NCI-H82 treated with DMSO at 0.1 percent for 48 hours (cell line): Measurements from ENCODE around the gene ARID1B.
A peak's percentile ranks its signal among the peaks of the same experiment; 100 is the strongest.

Source experiments
- DNase-seq: peaks from one replicate; lab custom pipeline; 2025; ENCODE audit not compliant: unreplicated experiment; lab: John Stamatoyannopoulos, UW

ARID1B gene

GRCh38 chr6:156822747-156823206, 45.6 kb downstream of the ARID1B start:
- no peak for DNase-seq

GRCh38 chr6:156824142-156824541, 47.0 kb downstream of the ARID1B start:
- DNase-seq: no peak

- no peak for DNase-seq
Measured at GRCh38 chr6:156825475-156825874, 48.3 kb downstream of the ARID1B start.

DNA sequence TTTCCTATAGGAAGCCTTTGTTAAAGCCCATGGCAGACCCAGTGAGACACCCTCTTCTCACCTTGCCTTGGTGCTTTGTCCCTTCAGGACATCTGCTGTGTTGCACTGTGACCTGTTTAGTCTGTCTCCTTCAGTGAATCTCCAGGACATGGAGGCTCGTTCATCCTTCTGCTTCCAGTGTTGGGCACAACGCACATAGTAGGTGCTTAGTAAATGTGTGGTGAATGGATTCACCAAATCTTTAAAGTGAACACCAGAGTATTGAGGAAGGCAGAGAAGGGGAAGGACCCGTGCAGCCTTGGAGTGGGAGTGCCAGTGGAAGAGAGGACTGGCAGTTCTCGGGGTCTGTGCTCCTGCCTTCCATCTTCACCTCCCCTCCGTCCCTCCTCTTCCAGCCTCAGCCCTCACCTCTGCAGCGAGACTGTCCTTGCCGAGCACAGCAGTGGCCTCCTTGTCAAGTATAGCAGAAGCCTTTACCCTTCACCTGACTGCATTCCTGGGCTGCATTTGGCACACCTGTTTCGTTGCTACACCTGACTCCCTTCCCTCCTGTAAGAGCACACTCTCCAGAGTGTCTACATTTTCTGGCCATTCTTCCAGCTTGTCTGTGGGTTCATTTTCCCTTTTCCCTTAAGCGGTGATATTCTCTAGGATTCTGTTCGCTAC, 49.2 kb downstream of the ARID1B start:
- no peak for DNase-seq

GRCh38 chr6:156827382-156827781, 50.2 kb downstream of the ARID1B start:
- DNase-seq: no peak

GRCh38 chr6:156828280-156828703, 51.1 kb downstream of the ARID1B start:
- peak; percentile 51 for DNase-seq

DNA sequence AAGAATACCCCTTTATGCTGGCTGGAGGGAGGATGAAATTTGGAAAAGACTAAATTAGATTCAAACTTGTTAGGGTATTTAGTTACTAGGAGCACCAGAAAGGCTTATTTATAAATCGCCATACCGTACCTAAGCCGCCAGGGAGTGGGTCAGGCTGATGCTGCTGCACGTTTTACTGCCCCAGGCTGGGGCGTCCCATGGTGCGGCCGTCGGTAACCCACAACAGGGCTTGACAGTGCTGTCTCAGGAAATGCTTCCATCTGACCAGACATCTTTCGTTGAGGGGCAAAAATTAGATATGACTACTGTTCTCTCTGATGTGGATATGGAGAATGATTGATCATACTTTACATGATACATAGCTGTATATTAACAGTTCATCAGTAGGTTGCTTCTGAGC, 52.9 kb downstream of the ARID1B start:
- no peak for DNase-seq

DNA sequence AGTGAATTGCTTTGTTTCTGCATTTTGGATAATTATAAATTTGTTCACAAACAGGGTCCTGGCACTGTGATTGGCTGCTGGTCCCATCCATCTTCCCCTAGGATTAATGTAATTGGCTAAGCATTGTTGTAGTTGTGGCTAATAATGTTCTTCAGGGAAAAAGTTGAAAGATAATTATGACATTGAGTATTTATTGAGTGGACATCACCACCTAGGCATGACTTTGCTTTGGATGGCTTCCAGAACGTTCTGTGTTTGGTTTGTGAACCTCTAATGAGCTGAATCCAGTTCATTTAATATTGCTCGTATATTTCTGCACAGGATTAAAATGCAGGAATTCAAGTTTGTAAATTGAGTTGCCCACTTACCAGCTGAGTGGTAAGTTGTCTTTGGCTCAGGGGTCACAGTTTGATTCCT, 55.1 kb downstream of the ARID1B start:
- DNase-seq: no peak

DNA sequence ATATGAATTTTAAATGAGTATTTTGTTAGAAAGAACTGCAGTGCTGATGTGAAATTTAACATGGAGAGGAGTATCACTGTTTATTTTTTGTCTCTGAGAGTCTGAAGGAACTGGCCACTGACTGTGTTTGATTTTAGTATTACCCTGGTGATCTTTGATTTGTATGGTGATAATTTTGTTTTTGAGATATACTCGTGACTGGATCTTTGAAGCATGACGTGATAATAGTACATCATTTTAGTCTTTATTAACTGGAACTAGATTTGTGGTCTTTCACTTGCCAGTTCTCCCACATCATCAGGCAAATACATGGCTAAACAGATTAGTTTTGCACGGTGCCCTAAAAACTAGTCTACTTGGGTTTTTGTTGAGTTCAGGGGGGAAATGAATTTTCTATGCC, 55.5 kb downstream of the ARID1B start:
- DNase-seq: no peak

DNA sequence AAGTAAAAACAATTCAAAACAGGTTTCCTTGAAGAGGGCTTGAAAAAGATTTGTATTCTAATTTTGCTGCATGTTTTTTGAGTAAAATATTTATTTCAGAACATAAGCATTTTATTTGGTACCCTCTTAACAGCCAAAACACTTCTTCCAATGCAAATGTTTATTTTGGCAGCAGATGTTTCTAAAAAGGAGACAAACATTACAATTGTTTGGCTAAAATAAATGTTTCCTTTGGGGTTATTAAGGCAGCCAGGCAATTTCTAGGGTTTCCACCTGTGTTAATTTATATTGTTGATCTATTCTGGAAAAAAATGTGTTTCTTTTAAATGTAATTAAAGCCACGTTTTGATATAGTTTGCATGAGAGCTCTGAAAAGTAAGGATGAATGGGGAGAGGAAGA, 56.6 kb downstream of the ARID1B start:
- DNase-seq: no peak

GRCh38 chr6:156839129-156839528, 62.0 kb downstream of the ARID1B start:
- DNase-seq: no peak

DNA sequence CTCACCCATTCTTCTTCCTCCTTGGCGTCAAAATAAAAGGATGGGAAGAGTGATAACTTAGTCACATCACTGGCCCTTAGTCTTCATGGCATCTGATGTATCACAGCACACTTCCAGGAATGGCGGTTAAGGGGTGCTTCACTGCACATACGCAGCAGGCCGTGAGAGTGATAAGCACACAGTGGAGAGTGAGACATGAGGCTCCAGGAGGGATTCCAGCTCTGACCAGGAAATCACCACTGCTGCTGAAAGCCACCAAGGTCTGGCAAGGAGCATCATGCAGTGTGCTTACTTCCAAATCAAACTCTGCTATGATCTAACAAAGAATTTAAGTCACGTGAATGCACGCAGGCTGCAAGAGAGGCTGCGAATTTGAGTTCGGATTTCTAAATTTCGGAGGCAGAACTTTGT, 62.4 kb downstream of the ARID1B start:
- no peak for DNase-seq

DNA sequence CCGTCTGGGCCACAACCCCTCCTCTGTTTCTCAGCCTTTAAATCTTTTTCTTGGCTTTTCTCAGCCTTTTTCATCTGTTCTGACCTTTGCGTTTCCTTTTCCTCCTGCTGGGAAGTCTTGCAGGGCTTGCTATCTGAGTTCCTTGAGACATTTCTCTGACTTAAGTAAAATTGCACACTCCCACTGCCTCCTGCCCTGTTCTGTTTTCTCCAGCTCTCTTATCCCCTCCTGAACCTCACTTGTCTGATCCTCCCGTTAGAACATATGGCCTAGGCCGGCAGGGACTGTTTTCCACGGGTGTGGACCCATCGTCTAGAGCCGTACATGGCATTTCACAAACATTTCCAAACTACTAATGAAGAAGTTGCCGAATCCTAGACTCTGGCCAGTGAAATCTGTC, 63.0 kb downstream of the ARID1B start:
- no peak for DNase-seq

DNA sequence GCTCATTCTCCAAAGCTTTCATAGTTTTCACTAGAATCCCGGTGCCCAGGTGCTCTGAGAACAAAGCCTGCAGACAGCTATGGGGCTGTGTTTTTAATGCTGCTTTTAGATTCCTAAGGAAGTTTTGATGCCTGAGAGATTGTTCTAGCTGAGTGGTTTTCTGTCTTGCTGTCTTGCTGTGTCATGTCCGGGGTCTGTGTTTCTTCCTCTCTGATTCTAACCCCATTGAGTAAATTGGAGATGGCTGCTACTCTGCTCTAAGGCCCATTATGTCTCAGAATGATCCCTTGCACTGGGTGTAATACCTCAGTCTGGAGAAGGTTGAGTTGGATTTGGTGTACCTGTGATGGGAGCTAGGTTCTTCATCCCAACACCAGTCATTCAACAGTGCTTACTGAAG, 63.4 kb downstream of the ARID1B start:
- no peak for DNase-seq

DNA sequence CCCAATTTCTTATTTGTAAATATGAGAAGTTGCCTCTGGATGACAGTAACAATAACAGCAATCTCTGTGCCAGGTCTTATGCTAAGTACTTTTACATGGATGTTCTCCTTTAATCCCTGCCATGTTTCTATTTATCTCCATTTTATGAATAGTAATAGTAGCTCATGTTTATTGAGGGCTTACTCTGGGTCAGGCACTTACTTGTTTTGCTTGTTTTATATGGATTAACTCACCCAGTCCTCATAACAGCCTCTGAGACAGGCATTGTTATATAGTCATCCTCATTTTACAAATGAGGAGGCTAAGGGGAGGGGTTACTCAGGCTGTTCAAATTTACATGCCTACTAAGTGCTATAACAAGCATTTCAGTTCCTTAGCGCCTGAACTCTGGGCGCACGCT, 64.3 kb downstream of the ARID1B start:
- DNase-seq: no peak

DNA sequence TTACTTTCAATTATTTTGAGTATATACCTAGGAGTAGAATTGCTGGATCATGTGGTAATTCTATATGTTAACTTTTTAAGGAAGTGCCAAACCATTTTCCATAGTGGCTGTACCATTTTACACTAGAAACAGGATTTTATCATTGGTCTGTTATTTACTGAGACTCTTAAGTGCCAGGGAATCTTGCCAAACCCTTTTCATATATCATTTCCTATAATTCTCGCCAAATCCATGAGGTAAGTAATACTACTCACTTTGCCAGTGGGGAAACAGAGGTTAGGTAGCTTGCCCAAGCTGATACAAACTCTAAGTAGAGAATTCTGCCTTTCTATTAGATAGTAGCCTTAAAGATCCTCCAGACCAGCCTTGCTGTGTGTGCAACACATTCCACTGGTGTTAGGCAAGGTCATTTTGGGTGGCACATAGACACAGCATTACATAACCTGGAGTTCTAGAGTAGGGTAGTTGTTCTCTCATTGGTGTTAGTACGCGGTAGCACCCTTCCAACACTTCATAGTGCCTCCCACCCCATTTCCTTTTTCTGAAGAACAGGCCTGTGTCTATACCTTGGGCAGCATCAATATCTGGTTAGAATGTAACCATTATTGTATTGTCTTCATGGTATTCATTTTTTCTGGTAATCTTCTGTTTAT, 65.5 kb downstream of the ARID1B start:
- DNase-seq: no peak

DNA sequence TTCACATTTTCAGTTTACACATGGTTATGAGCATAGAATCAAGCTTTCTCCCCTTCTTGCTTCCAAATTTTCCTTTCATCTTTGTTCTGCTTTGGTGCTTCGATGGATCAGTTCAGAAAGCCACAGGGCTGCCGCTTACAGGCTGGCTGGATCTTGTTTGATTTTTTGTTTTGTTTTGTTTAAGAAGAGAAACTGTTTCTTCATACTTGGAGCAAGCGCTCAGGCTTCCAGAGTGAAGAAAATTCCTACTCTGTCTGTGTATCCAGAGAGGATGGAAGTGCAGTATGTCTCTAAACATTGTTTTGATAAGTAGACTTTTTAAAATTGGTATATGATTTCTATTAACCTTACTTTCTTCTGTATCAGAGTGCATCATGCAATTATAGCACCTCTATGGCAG, 66.9 kb downstream of the ARID1B start:
- DNase-seq: no peak

DNA sequence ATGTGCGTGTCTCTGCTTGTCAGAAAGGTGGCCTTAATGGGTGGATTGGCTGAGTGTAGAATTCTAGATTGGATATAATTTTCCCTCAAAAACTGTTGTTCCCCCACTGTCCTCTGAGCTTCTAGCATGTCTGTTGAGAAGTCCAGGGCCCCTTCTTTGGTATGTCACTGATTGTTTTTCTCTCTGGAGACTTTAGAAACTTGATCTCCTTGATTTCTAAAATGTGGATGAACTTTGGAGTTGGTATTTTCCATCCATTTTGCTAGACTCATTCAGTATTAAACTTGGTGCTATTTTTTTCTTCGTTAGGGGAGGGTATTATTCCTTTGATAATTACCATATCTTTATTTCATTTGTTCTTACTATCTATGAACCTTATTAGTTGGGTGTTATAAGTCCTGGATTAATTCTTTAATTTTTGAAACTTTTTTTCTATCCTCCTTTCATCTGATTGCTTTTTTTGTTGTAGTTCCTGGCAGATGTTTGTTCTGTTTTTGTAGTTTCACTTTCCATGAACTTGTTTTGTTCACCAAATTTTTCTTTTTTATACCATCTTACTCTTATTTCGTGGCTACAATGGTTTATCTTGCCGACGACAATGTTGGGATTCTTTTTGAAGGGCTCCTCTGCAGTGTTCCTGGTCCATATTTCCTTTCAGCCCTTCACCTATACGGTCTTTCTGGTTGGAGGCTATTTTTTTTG, 68.4 kb downstream of the ARID1B start:
- DNase-seq: no peak

GRCh38 chr6:156846845-156847599, 69.8 kb downstream of the ARID1B start:
- no peak for DNase-seq

- DNase-seq: no peak
Measured at GRCh38 chr6:156848123-156848522, 70.9 kb downstream of the ARID1B start.

- DNase-seq: peak; percentile 77
Measured at GRCh38 chr6:156848533-156848932, 71.4 kb downstream of the ARID1B start.
